Activated naive CD4-positive, alpha-beta T cell (primary cell): ENCODE measurements around the gene CALU.
A peak's percentile ranks its signal among the peaks of the same experiment; 100 is the strongest.

Experiments used
- DNase-seq, 4 experiments: peaks; one replicate each; lab custom pipeline; 2025; lab: John Stamatoyannopoulos, UW

Gene CALU

GRCh38 chr7:128788446-128789412 lies 49.6 kb downstream of the CALU start:
- DNase-seq = no peak

- no peak for DNase-seq
Observed at GRCh38 chr7:128790315-128791041, 51.3 kb downstream of the CALU start.

- DNase-seq = peak; percentile 38 to 75 (median 54)
Observed at GRCh38 chr7:128791121-128791971, 52.2 kb downstream of the CALU start, which contains the start of gene CCDC136. Gene CCDC136, plus strand, starts transcription at chr7:128791968. Its CDS starts 444 bp downstream, at chr7:128792412.

- no peak for DNase-seq
Observed at GRCh38 chr7:128791972-128792327, 52.8 kb downstream of the CALU start.

GRCh38 chr7:128792471-128793180 lies 53.5 kb downstream of the CALU start:
- no peak for DNase-seq

- no peak for DNase-seq
Observed at GRCh38 chr7:128793181-128793547, 54.0 kb downstream of the CALU start.

GRCh38 chr7:128794020-128794419 lies 54.9 kb downstream of the CALU start:
- peak in 1 of 4 experiments; percentile 7 for DNase-seq

GRCh38 chr7:128794436-128794835 lies 55.3 kb downstream of the CALU start:
- no peak for DNase-seq

- DNase-seq = no peak
Observed at GRCh38 chr7:128795129-128795528, 56.0 kb downstream of the CALU start.

- DNase-seq = no peak
Observed at GRCh38 chr7:128796327-128796726, 57.2 kb downstream of the CALU start.

- no peak for DNase-seq
Observed at GRCh38 chr7:128799451-128799850, 60.3 kb downstream of the CALU start.

GRCh38 chr7:128800567-128800966 lies 61.4 kb downstream of the CALU start:
- DNase-seq = no peak

- no peak for DNase-seq
Observed at GRCh38 chr7:128801003-128801402, 61.8 kb downstream of the CALU start.

GRCh38 chr7:128801667-128802418 lies 62.7 kb downstream of the CALU start:
- no peak for DNase-seq

- DNase-seq = no peak
Observed at GRCh38 chr7:128804484-128804883, 65.3 kb downstream of the CALU start.

GRCh38 chr7:128805225-128805624 lies 66.1 kb downstream of the CALU start:
- DNase-seq = no peak

GRCh38 chr7:128807191-128807590 lies 68.0 kb downstream of the CALU start:
- DNase-seq = no peak

- DNase-seq = no peak
Observed at GRCh38 chr7:128809363-128809762, 70.2 kb downstream of the CALU start.

- DNase-seq = no peak
Observed at GRCh38 chr7:128810473-128810872, 71.3 kb downstream of the CALU start.

- no peak for DNase-seq
Observed at GRCh38 chr7:128810997-128811396, 71.8 kb downstream of the CALU start.
